Smooth muscle cell (in vitro differentiated cells): Measurements from ENCODE around the gene FIBCD1. TPM values are rescaled to one million over a fixed set of nuclear protein-coding genes. Genes with fewer than 3 reads are reported as not detected.

ENCODE experiments used
- DNase-seq: peaks from one replicate; lab custom pipeline; 2025; ENCODE audit not compliant: unreplicated experiment; lab: John Stamatoyannopoulos, UW
- H2AFZ ChIP-seq: fragments of 200-600 bp; sonication (generic); 2 replicates; pipeline ENCODE4 v1.6.0; 2016; ENCODE audit warnings: antibody characterized with exemption, low read depth, mild to moderate bottlenecking
- H3F3A ChIP-seq: fragments of 200-600 bp; sonication (generic); 2 replicates; pipeline ENCODE4 v1.6.0; 2017; ENCODE audit warnings: antibody characterized with exemption, low read depth
- H3K27ac ChIP-seq: fragments of 200-600 bp; sonication (generic); 2 replicates; pipeline ENCODE4 v1.5.1; 2016; ENCODE audit warnings: low read depth, mild to moderate bottlenecking
- H3K27me3 ChIP-seq: fragments of 200-600 bp; sonication (generic); 2 replicates; pipeline ENCODE4 v1.6.1; 2016; ENCODE audit warnings: low read depth, mild to moderate bottlenecking
- H3K36me3 ChIP-seq: fragments of 200-600 bp; sonication (generic); 2 replicates; pipeline ENCODE4 v1.5.1; 2016; ENCODE audit warnings: low read depth
- H3K4me1 ChIP-seq: fragments of 200-600 bp; sonication (generic); 2 replicates; pipeline ENCODE4 v1.5.1; 2016; ENCODE audit warnings: low read depth
- H3K4me2 ChIP-seq: fragments of 200-600 bp; sonication (generic); 2 replicates; pipeline ENCODE4 v1.6.0; 2016; ENCODE audit warnings: mild to moderate bottlenecking
- H3K4me3 ChIP-seq: fragments of 200-600 bp; sonication (generic); 2 replicates; pipeline ENCODE4 v1.5.1; 2016; ENCODE audit warnings: mild to moderate bottlenecking
- H3K79me2 ChIP-seq: fragments of 200-600 bp; sonication (generic); 2 replicates; pipeline ENCODE4 v1.6.0; 2016; ENCODE audit warnings: low read depth, mild to moderate bottlenecking
- H3K9ac ChIP-seq: fragments of 200-600 bp; sonication (generic); 2 replicates; pipeline ENCODE4 v1.6.0; 2016; ENCODE audit warnings: low read depth
- H3K9me3 ChIP-seq: fragments of 200-600 bp; sonication (generic); replicated peaks from 2 replicates; pipeline ENCODE4 v1.5.1; 2016; ENCODE audit warnings: low read depth
- H4K20me1 ChIP-seq: fragments of 200-600 bp; sonication (generic); 2 replicates; pipeline ENCODE4 v1.6.0; 2016; ENCODE audit warnings: low read depth
- CTCF ChIP-seq: fragments of 200-600 bp; sonication (generic); IDR thresholded peaks from 2 replicates; pipeline ENCODE4 v1.5.1; 2017; ENCODE audit warnings: borderline replicate concordance, mild to moderate bottlenecking, antibody characterized with exemption; ENCODE audit not compliant: insufficient read depth, poor library complexity, severe bottlenecking
- WGBS: methylation state at CpG from one replicate; pipeline ENCODE4 v1.1.7; 2016; ENCODE audit warnings: low lambda C conversion rate; 5-methylcytosine and 5-hydroxymethylcytosine counted together
- polyA plus RNA-seq: library from polyadenylated mRNA; unstranded; fragments of >200 nt; fragmentation: Nextera tagmentation; extraction: Ambion mirVana; gene quantifications from 2 replicates; pipeline ENCODE4 v1.2.1, GENCODE V29; 2016
- total RNA-seq: library from RNA; depleted of rRNA; stranded (reverse); fragments of >200 nt; gene quantifications from 2 replicates; pipeline ENCODE4 v1.2.3, GENCODE V29; 2014

The FIBCD1 gene
- total and polyA plus RNA-seq, 2 experiments from 2014 or later, result 1.8 to 4.7 TPM

- WGBS, result 94% methylated on average over 26 of the region's 29 CpGs
- H3K4me2 ChIP-seq, result no peak overlapping the region
- H4K20me1 ChIP-seq, result peaks cover 23% of the 10 kb centered on the region
- no peaks in the 10 kb centered on the region for H3K79me2 ChIP-seq
- no peaks in the 10 kb centered on the region for H3F3A ChIP-seq
- no peak overlapping the region for H3K27ac ChIP-seq
- no peaks in the 10 kb centered on the region for H3K4me1 ChIP-seq
- DNase-seq, result no peak
- no peaks in the 10 kb centered on the region for H3K36me3 ChIP-seq
- no peak overlapping the region for H3K4me3 ChIP-seq
- no peaks in the 10 kb centered on the region for H3K9me3 ChIP-seq
- no peak overlapping the region for H2AFZ ChIP-seq
- H3K9ac ChIP-seq, result no peak overlapping the region
- no peak for TF ChIP-seq CTCF
- no peaks in the 10 kb centered on the region for H3K27me3 ChIP-seq
Observed at GRCh38 chr9:130897848-130898551, 41.0 kb downstream of the FIBCD1 start.

GRCh38 chr9:130897105-130897751, 41.8 kb downstream of the FIBCD1 start:
- TF ChIP-seq CTCF, result no peak
- no peaks in the 10 kb centered on the region for H3K9me3 ChIP-seq

GRCh38 chr9:130896233-130897014, 42.6 kb downstream of the FIBCD1 start, which contains the start of gene QRFP:
QRFP (minus strand) TSS chr9:130896812; CDS start chr9:130893838, 2,974 bp downstream.
- no peak within 1 kb of the TSS for H3K4me2 ChIP-seq
- no peaks in the 10 kb centered on the region for H3K4me1 ChIP-seq
- no peak within 1 kb of the TSS for H3K27ac ChIP-seq
- no peaks in the 10 kb centered on the region for H3K9me3 ChIP-seq
- no peaks in the 10 kb centered on the region for H3K27me3 ChIP-seq
- no peak within 1 kb of the TSS for H3K9ac ChIP-seq
- no peaks in the 10 kb centered on the region for H3K36me3 ChIP-seq
- peaks cover 29% of the 10 kb centered on the region for H4K20me1 ChIP-seq
- DNase-seq, result no peak
- no peak for TF ChIP-seq CTCF
- no peaks in the 10 kb centered on the region for H3F3A ChIP-seq
- no peak within 1 kb of the TSS for H2AFZ ChIP-seq
- WGBS, result 90% methylated on average over 26 of the region's 27 CpGs
- H3K4me3 ChIP-seq, result no peak within 1 kb of the TSS
- H3K79me2 ChIP-seq, result no peaks in the 10 kb centered on the region

More at GRCh38 chr9:130897105-130897751, 41.8 kb downstream of the FIBCD1 start:
- H4K20me1 ChIP-seq, result peaks cover 23% of the 10 kb centered on the region
- 89% methylated on average over 10 of the region's 16 CpGs for WGBS
- no peak for DNase-seq
- H3K27ac ChIP-seq, result no peak overlapping the region
- no peaks in the 10 kb centered on the region for H3K36me3 ChIP-seq
- no peak overlapping the region for H3K9ac ChIP-seq
- no peaks in the 10 kb centered on the region for H3K27me3 ChIP-seq
- H3K4me2 ChIP-seq, result no peak overlapping the region
- H2AFZ ChIP-seq, result no peak overlapping the region
- H3K4me1 ChIP-seq, result no peaks in the 10 kb centered on the region
- H3K4me3 ChIP-seq, result no peak overlapping the region
- H3K79me2 ChIP-seq, result no peaks in the 10 kb centered on the region
- no peaks in the 10 kb centered on the region for H3F3A ChIP-seq
